HepG2 (cell line): Measurements from ENCODE around the gene TEX53. TPM values are rescaled to one million over a fixed set of nuclear protein-coding genes. Genes with fewer than 3 reads are reported as not detected.

Source experiments
- ATAC-seq: fragments of 200-7000 bp; cut with Tn5 transposase; 3 replicates; pipeline ENCODE4 v1.9.1; 2020; ENCODE audit warnings: mild to moderate bottlenecking, moderate library complexity
- BruUV-seq: library from RNA; stranded (reverse); fragments of 400-500 nt; replicated peaks from 2 replicates; lab custom pipeline; 2021; lab: Mats Ljungman, UMichigan
- CTCF ChIA-PET: fragments of 300-600 bp; formaldehyde crosslinking; extraction: SDS; loops from one replicate; lab custom pipeline; 2021; ENCODE audit warnings: low total read pairs, inconsistent platforms, low intra/inter-chr PET ratio; lab: Yijun Ruan, JAX
- POLR2A ChIA-PET: fragments of 350-600 bp; sonication (Branson Sonifier 250); formaldehyde crosslinking; loops from one replicate; lab custom pipeline; 2020; ENCODE audit warnings: antibody characterized with exemption, inconsistent platforms; lab: Yijun Ruan, JAX
- DNase-seq: peaks from one replicate; pipeline ENCODE4 v3.0.0-alpha.2; 2015; ENCODE audit warnings: low spot score
- FAIRE-seq: peaks from 3 replicates; lab custom pipeline; 2011; peaks lifted over from hg19 to GRCh38; lab: Jason Lieb, UNC
- H2AFZ ChIP-seq: one replicate; pipeline ENCODE4 v1.6.1; 2011; ENCODE audit warnings: low read length, inconsistent platforms
- H3K27ac ChIP-seq: fragments of 300-600 bp; 3 replicates; pipeline ENCODE4 v1.8.0; 2011; ENCODE audit warnings: mixed run types, mild to moderate bottlenecking, mixed read lengths, low read length, inconsistent platforms; ENCODE audit not compliant: insufficient read depth; ENCODE audit errors: extremely low read length
- H3K27me3 ChIP-seq, 2 experiments: fragments of 200-600 bp in 1 of 2; 2 replicates in 1 of 2; 3 replicates in 1 of 2; pipeline versions ENCODE4 v1.6.0 to v1.8.0; 2011; ENCODE audit warnings: low read length in 2 of 2, mild to moderate bottlenecking in 2 of 2, moderate library complexity in 2 of 2, inconsistent platforms in 1 of 2; ENCODE audit not compliant: insufficient read depth in 2 of 2, control insufficient read depth in 1 of 2
- H3K36me3 ChIP-seq, 2 experiments: fragments of 200-600 bp in 1 of 2; replicated peaks in 1 of 2; 2 replicates in 1 of 2; 3 replicates in 1 of 2; pipeline versions ENCODE4 v1.5.1 to v1.8.0; 2011; ENCODE audit warnings: low read length in 2 of 2, inconsistent platforms in 1 of 2; ENCODE audit not compliant: insufficient read depth in 2 of 2, control insufficient read depth in 1 of 2
- H3K4me1 ChIP-seq: 2 replicates; pipeline ENCODE4 v1.5.1; 2012; ENCODE audit warnings: low read length, inconsistent platforms; ENCODE audit not compliant: insufficient read depth
- H3K4me2 ChIP-seq: 2 replicates; pipeline ENCODE4 v1.6.0; 2011; ENCODE audit warnings: low read depth, low read length, inconsistent platforms
- H3K4me3 ChIP-seq, 3 experiments: fragments of 200-600 bp in 1 of 3; sonication (generic), shearing (Covaris generic) in 1 of 3; replicated peaks in 1 of 3; 2 replicates each; pipeline ENCODE4 v1.5.1; 2011 to 2016; ENCODE audit warnings: low read length in 3 of 3, inconsistent platforms in 2 of 3, low read depth in 2 of 3, mild to moderate bottlenecking in 2 of 3, control low read depth in 1 of 3, mixed read lengths in 1 of 3; ENCODE audit not compliant: insufficient read depth in 1 of 3
- H3K79me2 ChIP-seq: one replicate; pipeline ENCODE4 v1.6.1; 2011; ENCODE audit warnings: low read length, inconsistent platforms; ENCODE audit not compliant: insufficient read depth
- H3K9ac ChIP-seq: 2 replicates; pipeline ENCODE4 v1.6.0; 2011; ENCODE audit warnings: mild to moderate bottlenecking, low read depth, low read length, inconsistent platforms; ENCODE audit not compliant: insufficient read depth
- H3K9me3 ChIP-seq: 2 replicates; pipeline ENCODE4 v1.5.1; 2012; ENCODE audit warnings: mild to moderate bottlenecking, low read length
- H4K20me1 ChIP-seq: 2 replicates; pipeline ENCODE4 v1.6.0; 2011; ENCODE audit warnings: inconsistent platforms, mild to moderate bottlenecking, low read length, moderate library complexity; ENCODE audit not compliant: insufficient read depth
- ARNT ChIP-seq: fragments of 450-650 bp; IDR thresholded peaks from 2 replicates; pipeline ENCODE4 v1.6.1; 2017
- FOSL1 ChIP-seq: sonication (generic); formaldehyde crosslinking; IDR thresholded peaks from 2 replicates; pipeline ENCODE4 v1.9.0; 2021; ENCODE audit warnings: missing genetic modification reagents, borderline replicate concordance
- GZF1 ChIP-seq: sonication (generic); formaldehyde crosslinking; IDR thresholded peaks from 2 replicates; pipeline ENCODE4 v1.5.1; 2020; ENCODE audit warnings: mild to moderate bottlenecking, missing genetic modification reagents
- HMGA1 ChIP-seq: sonication (generic); formaldehyde crosslinking; conservative IDR thresholded peaks from 2 replicates; pipeline ENCODE4 v1.4.0; 2020; ENCODE audit warnings: missing genetic modification reagents
- NPAS2 ChIP-seq: sonication (generic); formaldehyde crosslinking; IDR thresholded peaks from 2 replicates; pipeline ENCODE4 v1.8.0; 2022; ENCODE audit warnings: mild to moderate bottlenecking, missing genetic modification reagents, borderline replicate concordance
- SOX6 ChIP-seq, 2 experiments: fragments of 450-650 bp in 1 of 2; sonication (generic) in 1 of 2; formaldehyde crosslinking in 1 of 2; IDR thresholded peaks; 2 replicates each; pipeline versions ENCODE4 v1.4.0 to v1.6.1; 2017 to 2020; ENCODE audit warnings: antibody characterized with exemption in 1 of 2, mild to moderate bottlenecking in 1 of 2, missing genetic modification reagents in 1 of 2
- XRCC5 ChIP-seq: fragments of 200-400 bp; formaldehyde crosslinking; optimal IDR thresholded peaks from 2 replicates; pipeline ENCODE3; 2017; ENCODE audit warnings: mild to moderate bottlenecking, low read length
- ZNF20 ChIP-seq: sonication (generic); formaldehyde crosslinking; IDR thresholded peaks from 2 replicates; pipeline ENCODE4 v1.4.0; 2020; ENCODE audit warnings: mild to moderate bottlenecking, moderate library complexity, missing genetic modification reagents
- ZNF260 ChIP-seq: sonication (generic); formaldehyde crosslinking; IDR thresholded peaks from 2 replicates; pipeline ENCODE4 v1.4.0; 2020; ENCODE audit warnings: missing genetic modification reagents, low read depth, mild to moderate bottlenecking, borderline replicate concordance
- ZNF337 ChIP-seq: sonication (generic); formaldehyde crosslinking; IDR thresholded peaks from 2 replicates; pipeline ENCODE4 v1.5.1; 2020; ENCODE audit warnings: missing genetic modification reagents, low read depth, mild to moderate bottlenecking, borderline replicate concordance
- ZNF441 ChIP-seq: sonication (generic); formaldehyde crosslinking; IDR thresholded peaks from 2 replicates; pipeline ENCODE4 v1.7.0; 2021; ENCODE audit warnings: missing genetic modification reagents, borderline replicate concordance
- ZNF772 ChIP-seq: sonication (generic); formaldehyde crosslinking; IDR thresholded peaks from 2 replicates; pipeline ENCODE4 v1.5.0; 2020; ENCODE audit warnings: mild to moderate bottlenecking, missing genetic modification reagents
- ZNF780A ChIP-seq: sonication (generic); formaldehyde crosslinking; IDR thresholded peaks from 2 replicates; pipeline ENCODE4 v1.8.0; 2022; ENCODE audit warnings: mild to moderate bottlenecking, missing genetic modification reagents, moderate library complexity
- in situ Hi-C: cut with HindIII; loops from 2 replicates; pipeline ENCODE4 v1.10.0; 2017; ENCODE audit warnings: low pct_unique_long_range_greater_than_20kb; ENCODE audit not compliant: extremely low pct_ligation_motif_present
- intact Hi-C: fragments of 100-400 bp; cut with micrococcal nuclease; formaldehyde crosslinking; loops from one replicate; pipeline ENCODE4 v1.10.0; 2022; ENCODE audit not compliant: unreplicated experiment
- polyA plus RNA-seq, 8 experiments: library from polyadenylated mRNA; depleted of rRNA in 3 of 8; stranded (reverse) in 7 of 8; unstranded in 1 of 8; fragments of >200 nt; fragmentation: Illumina TruSeq in 4 of 8; extraction: Trizol in 4 of 8; gene quantifications; 2 replicates each; pipeline versions ENCODE4 v1.2.1 to v1.2.3, GENCODE V29; 2011 to 2016; ENCODE audit warnings: low read depth in 4 of 8, missing spikeins in 1 of 8, mixed read lengths in 1 of 8; ENCODE audit not compliant: insufficient read depth in 1 of 8
- total RNA-seq, 5 experiments: library from RNA; depleted of rRNA; stranded (reverse); fragments of >200 nt; fragmentation: Illumina TruSeq; extraction: Trizol; gene quantifications; 2 replicates each; pipeline ENCODE4 v1.2.3, GENCODE V29; 2016; ENCODE audit warnings: low read depth in 1 of 5
- TF ChIP-seq, protein P1 (sequence below): sonication (generic); formaldehyde crosslinking; IDR thresholded peaks from 2 replicates; pipeline ENCODE4 v1.5.1; 2020; ENCODE audit warnings: mild to moderate bottlenecking, missing genetic modification reagents, moderate library complexity

The TEX53 gene
- total and polyA plus RNA-seq, 2 of the 13 experiments (the other 11 are each of a cell fraction or from before 2014, with no cell fraction given), result not detected

DNA sequence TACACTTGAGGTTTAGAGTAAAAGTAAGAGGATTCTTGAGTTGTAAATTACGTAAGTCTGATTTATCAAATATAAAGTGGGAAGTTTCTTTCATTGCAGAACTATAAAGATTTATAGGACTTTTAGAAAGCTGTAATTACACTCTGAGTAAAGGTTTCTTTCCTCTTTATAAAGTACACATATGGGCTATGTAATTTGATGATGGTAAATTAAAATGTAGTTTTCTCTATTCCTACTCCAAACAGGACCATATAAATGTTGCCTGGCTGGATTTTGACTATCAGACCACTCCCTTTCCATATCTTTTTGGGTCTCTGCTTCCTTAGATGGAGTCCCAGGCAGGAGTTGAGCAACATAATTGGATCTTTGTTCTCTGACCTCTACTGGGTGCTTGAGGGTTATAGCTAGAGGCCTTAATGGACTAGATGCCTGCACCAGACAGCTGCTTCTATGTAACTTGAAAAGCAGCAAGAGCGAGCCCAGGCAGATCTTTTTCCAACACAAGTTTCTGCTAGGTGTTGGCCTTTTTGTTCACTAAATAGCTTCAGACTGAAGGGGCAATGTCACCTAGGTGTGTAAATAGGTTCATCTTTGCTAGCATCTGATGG lies 35.7 kb upstream of the TEX53 start (continued):
- no peak for TF ChIP-seq HMGA1 (CRISPR knock-in tag)
- TF ChIP-seq, all 625 proteins: peak for 0

GRCh38 chr9:114691956-114692295 lies 34.3 kb upstream of the TEX53 start:
- intact Hi-C loops, result no loop called here
- no peak for FAIRE-seq
- H4K20me1 ChIP-seq, result no peaks in the 10 kb centered on the region
- DNase-seq, result no peak
- in situ Hi-C loops, result no loop called here
- H3K4me2 ChIP-seq, result no peak overlapping the region
- H3K9me3 ChIP-seq, result no peaks in the 10 kb centered on the region
- ATAC-seq, result no peak
- H3K36me3 ChIP-seq, result no peaks in the 10 kb centered on the region
- H3K9ac ChIP-seq, result no peak overlapping the region
- no peaks in the 10 kb centered on the region for H3K79me2 ChIP-seq
- POLR2A ChIA-PET, result no interaction called here
- H3K27me3 ChIP-seq, result peaks cover 0 to 7% of the 10 kb centered on the region in 2 experiments; a peak in 2 of 5 replicates
- H3K4me3 ChIP-seq, result no peak overlapping the region
- no peak for TF ChIP-seq ARNT
- no peak for TF ChIP-seq ZNF441 (CRISPR knock-in tag)
- TF ChIP-seq FOSL1, result no peak
- TF ChIP-seq ZNF260 (CRISPR knock-in tag), result no peak
- TF ChIP-seq GZF1 (CRISPR knock-in tag), result no peak
- no peak for TF ChIP-seq XRCC5
- TF ChIP-seq, protein P1, sequence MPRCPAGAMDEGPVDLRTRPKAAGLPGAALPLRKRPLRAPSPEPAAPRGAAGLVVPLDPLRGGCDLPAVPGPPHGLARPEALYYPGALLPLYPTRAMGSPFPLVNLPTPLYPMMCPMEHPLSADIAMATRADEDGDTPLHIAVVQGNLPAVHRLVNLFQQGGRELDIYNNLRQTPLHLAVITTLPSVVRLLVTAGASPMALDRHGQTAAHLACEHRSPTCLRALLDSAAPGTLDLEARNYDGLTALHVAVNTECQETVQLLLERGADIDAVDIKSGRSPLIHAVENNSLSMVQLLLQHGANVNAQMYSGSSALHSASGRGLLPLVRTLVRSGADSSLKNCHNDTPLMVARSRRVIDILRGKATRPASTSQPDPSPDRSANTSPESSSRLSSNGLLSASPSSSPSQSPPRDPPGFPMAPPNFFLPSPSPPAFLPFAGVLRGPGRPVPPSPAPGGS (CRISPR knock-in tag), result no peak
- TF ChIP-seq ZNF772 (CRISPR knock-in tag), result no peak
- TF ChIP-seq NPAS2 (CRISPR knock-in tag), result no peak
- no peak for TF ChIP-seq SOX6 (IDR thresholded peaks at IDR 0.05)
- no peak for TF ChIP-seq SOX6 (CRISPR knock-in tag; IDR thresholded peaks at IDR 0.05)
- TF ChIP-seq ZNF337, result no peak
- no peak for TF ChIP-seq ZNF20 (CRISPR knock-in tag)
- no peak for TF ChIP-seq ZNF780A (CRISPR knock-in tag)
- TF ChIP-seq, all 625 proteins: peak for 0
- no peak overlapping the region for H3K27ac ChIP-seq
- BruUV-seq, result no TSS peak
- H3K4me1 ChIP-seq, result no peaks in the 10 kb centered on the region
- CTCF ChIA-PET, result no interaction called here
- no peak overlapping the region for H2AFZ ChIP-seq
